Lung (tissue), 12 donors: ENCODE measurements around the gene CDYL. TPM values are rescaled to one million over a fixed set of nuclear protein-coding genes. Genes with fewer than 3 reads are reported as not detected.
A peak's percentile ranks its signal among the peaks of the same experiment; 100 is the strongest.

Source experiments
- ATAC-seq: fragments of 200-7000 bp; cut with Tn5 transposase; one replicate; pipeline ENCODE4 v1.9.1; 2020; ENCODE audit warnings: moderate number of reproducible peaks; ENCODE audit not compliant: insufficient read depth, low FRiP score
- DNase-seq, 3 donors: peaks; one replicate each; pipeline ENCODE4 v3.0.0-alpha.2; 2013 to 2017
- H3K27ac ChIP-seq, 2 donors: one replicate each; pipeline ENCODE4 v1.5.1; 2013; ENCODE audit warnings: mild to moderate bottlenecking in 2 of 2, moderate library complexity in 2 of 2, control low read depth in 1 of 2, inconsistent platforms in 1 of 2, low read depth in 1 of 2, low read length in 1 of 2
- H3K27me3 ChIP-seq, 3 donors: one replicate each; pipeline ENCODE4 v1.5.1; 2013; ENCODE audit warnings: low read length in 2 of 3; ENCODE audit not compliant: control insufficient read depth in 3 of 3, insufficient read depth in 3 of 3
- H3K36me3 ChIP-seq, 4 donors: one replicate each; pipeline ENCODE4 v1.5.1; 2013; ENCODE audit warnings: low read length in 4 of 4, mild to moderate bottlenecking in 1 of 4, moderate library complexity in 1 of 4; ENCODE audit not compliant: control insufficient read depth in 4 of 4, insufficient read depth in 4 of 4
- H3K4me1 ChIP-seq, 5 donors: one replicate each; pipeline ENCODE4 v1.5.1; 2013; ENCODE audit warnings: low read length in 5 of 5, mild to moderate bottlenecking in 2 of 5, moderate library complexity in 1 of 5; ENCODE audit not compliant: control insufficient read depth in 5 of 5, insufficient read depth in 5 of 5
- H3K4me3 ChIP-seq: one replicate; pipeline ENCODE4 v1.5.1; 2013; ENCODE audit warnings: mild to moderate bottlenecking, control low read depth, moderate library complexity
- H3K9ac ChIP-seq, 2 donors: one replicate each; pipeline ENCODE4 v1.5.1; 2013; ENCODE audit warnings: low read length in 2 of 2, control low read depth in 1 of 2; ENCODE audit not compliant: insufficient read depth in 1 of 2
- H3K9me3 ChIP-seq, 4 donors: one replicate each; pipeline ENCODE4 v1.5.1; 2013; ENCODE audit warnings: low read length in 3 of 4, mild to moderate bottlenecking in 1 of 4, moderate library complexity in 1 of 4; ENCODE audit not compliant: control insufficient read depth in 4 of 4, insufficient read depth in 3 of 4
- CTCF ChIP-seq: IDR thresholded peaks from 2 replicates; pipeline ENCODE4 v1.5.1; 2012; ENCODE audit warnings: mild to moderate bottlenecking; ENCODE audit errors: control extremely low read depth, extremely low read depth
- WGBS, 2 donors: extraction: QIAGEN DNeasy Blood & Tissue Kit; methylation state at CpG; one replicate each; pipeline ENCODE4 v1.1.7; 2013; 5-methylcytosine and 5-hydroxymethylcytosine counted together
- polyA plus RNA-seq, 2 donors: library from polyadenylated mRNA; stranded (reverse); fragments of 200-250 nt; gene quantifications; one replicate each; pipeline ENCODE4 v1.2.1, GENCODE V29; 2013
- total RNA-seq, 2 donors: library from RNA; depleted of rRNA in 1 of 2; stranded (reverse); fragments of >200 nt in 1 of 2; gene quantifications; one replicate each; pipeline ENCODE4 v1.2.1, GENCODE V29; 2014 to 2021
- donor health status: control.
- donor health status: control.
- donor health status: Bipolar disorder and iron deficiency.
- donor health status: healthy.
- donor health status: DM: yes; HTN: yes; CAD: no.

CDYL gene
- total and polyA plus RNA-seq, 4 donors, result 5.8 to 51.6 (median 20.9) TPM

GRCh38 chr6:4727671-4728435 is 48.4 kb upstream of the CDYL start:
- no peak overlapping the region for H3K4me3 ChIP-seq
- ATAC-seq, result no peak
- no peaks in the 10 kb centered on the region for H3K4me1 ChIP-seq
- no peaks in the 10 kb centered on the region for H3K27me3 ChIP-seq
- TF ChIP-seq CTCF, result no peak
- H3K9ac ChIP-seq, result no peak overlapping the region
- peak in 2 of 3 donors; percentile 10 to 33 for DNase-seq
- no peak overlapping the region for H3K27ac ChIP-seq
- H3K9me3 ChIP-seq, result peaks cover 0 to 4% (median 0%) of the 10 kb centered on the region in 4 donors
- WGBS, 2 donors, result 47% methylated on average over 8 of the region's 8 CpGs
- no peaks in the 10 kb centered on the region for H3K36me3 ChIP-seq

DNA sequence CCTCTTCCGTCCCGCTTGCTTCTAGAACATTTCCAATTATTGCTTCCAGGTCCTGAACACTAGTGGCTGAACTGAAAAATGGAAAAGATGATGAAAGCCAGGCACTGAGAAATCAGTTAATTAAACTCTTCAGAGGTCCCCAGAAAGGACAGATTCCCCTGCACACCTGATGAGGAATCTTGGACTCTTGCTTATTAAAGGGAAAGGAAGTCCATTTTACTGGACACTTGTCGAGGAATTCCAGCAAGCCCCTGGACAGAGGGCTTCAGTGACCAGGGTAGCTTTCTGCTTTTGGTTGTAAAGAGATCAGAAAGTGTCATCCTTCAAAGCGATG is 47.8 kb upstream of the CDYL start:
- Histone ChIP-seq H3K36me3 (no peaks in the 10 kb centered on the region), H3K9me3 (peaks cover 0 to 2% (median 0%) of the 10 kb centered on the region in 4 donors)

DNA sequence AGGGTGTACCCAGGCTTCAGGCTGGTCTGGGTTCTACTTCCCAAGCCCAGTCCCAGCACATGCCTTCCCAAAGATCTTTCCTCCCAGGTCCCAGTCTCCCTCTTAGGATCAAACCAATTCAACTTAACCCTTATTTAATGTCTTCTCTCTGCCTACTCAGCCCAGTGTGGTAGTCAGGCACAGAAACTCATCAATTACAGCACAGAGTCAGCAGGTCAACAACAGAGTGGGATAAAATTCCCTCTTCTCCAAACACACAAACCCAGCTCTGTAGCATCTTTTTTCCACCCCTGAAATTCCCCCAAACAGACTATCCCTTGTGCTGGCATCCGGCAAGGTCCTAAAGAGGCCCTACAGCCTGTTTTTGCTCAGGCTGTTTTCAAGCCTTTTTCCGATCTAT is 47.3 kb upstream of the CDYL start:
- Histone ChIP-seq H3K27me3 (no peaks in the 10 kb centered on the region), H3K4me3 (no peak overlapping the region), H3K9ac (no peak overlapping the region), H3K36me3 (no peaks in the 10 kb centered on the region), H3K9me3 (no peaks in the 10 kb centered on the region), H3K4me1 (peaks cover 0 to 3% (median 0%) of the 10 kb centered on the region in 5 donors), H3K27ac (no peak overlapping the region)
- TF ChIP-seq CTCF, result no peak
- WGBS, 2 donors, result 70 to 92% methylated on average over 2 of the region's 2 CpGs
- no peak for DNase-seq
- ATAC-seq, result no peak

More for the DNA sequence above, 47.8 kb upstream of the CDYL start:
- H3K27ac ChIP-seq, result no peak overlapping the region
- DNase-seq (no peak), ATAC-seq (no peak)
- peaks cover 0 to 3% (median 0%) of the 10 kb centered on the region in 5 donors for H3K4me1 ChIP-seq
- H3K4me3 ChIP-seq, result no peak overlapping the region
- WGBS, 2 donors, result 86 to 91% methylated on average over 4 of the region's 4 CpGs
- H3K27me3 ChIP-seq, result no peaks in the 10 kb centered on the region
- no peak for TF ChIP-seq CTCF
- H3K9ac ChIP-seq, result no peak overlapping the region
